HG03097 (cell line): ENCODE measurements around the gene TMEM81.

Experiments used
- ATAC-seq: cut with Tn5 transposase; IDR thresholded peaks from one replicate; pipeline ENCODE4 v1.9.1; 2021; ENCODE audit not compliant: unreplicated experiment, low FRiP score

The TMEM81 gene

GRCh38 chr1:205041001-205041715 lies 43.1 kb downstream of the TMEM81 start:
- no peak for ATAC-seq

GRCh38 chr1:205038132-205038786 lies 46.0 kb downstream of the TMEM81 start:
- ATAC-seq: no peak

- no peak for ATAC-seq
Observed at GRCh38 chr1:205037539-205037938, 46.7 kb downstream of the TMEM81 start.
